ENCODE results near the gene TTC23L.

TTC23L gene

DNA sequence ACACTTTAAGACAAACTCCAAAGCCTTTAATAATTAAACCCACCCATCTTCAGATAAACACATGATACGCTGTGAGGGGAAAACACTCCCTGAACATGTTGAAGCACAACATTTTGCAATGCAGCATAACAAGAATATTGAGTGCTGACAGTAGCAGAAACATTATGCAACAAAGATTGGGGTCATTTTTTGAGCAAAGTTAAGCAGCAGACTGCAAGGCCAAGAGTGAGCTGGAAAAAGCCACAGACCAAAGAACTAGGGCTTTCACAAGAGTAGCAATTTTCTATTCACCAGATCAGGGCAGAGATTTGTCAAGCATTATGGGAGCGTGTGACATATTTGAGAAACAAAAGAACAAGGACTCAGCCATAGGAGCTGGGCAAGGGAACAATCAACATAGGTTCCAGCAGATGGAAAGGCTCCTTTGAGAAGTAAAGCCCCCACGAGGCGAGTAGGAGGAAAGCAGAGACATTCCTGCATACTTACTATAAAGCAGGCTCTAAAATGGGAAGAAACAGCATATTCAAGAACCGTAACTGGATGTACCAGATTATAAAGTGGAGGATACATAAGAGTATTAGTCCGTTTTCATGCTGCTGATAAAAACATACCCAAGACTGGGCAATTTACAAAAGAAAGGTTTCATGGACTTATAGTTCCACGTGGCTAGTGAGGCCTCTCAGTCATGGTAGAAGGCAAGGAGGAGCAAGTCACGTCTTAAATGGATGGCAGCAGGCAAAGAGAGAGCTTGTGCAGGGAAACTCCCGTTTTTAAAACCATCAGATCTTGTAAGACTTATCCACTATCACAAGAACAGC is 4.8 kb upstream of the TTC23L start:
- DNase-seq: no peak

DNA sequence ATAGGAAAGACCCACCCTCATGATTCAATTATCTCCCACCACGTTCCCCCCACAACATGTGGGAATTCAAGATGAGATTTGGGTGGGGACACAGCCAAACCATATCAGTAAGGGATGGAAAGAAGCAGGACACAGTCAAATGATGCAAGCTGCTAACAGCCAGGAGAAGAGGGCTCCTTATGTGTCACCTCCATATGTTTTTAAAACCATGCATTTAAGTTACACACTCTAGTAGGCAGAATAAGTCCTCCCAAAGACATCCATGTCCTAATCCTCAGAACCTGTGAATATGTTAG is 4.2 kb upstream of the TTC23L start:
- no peak for DNase-seq

DNA sequence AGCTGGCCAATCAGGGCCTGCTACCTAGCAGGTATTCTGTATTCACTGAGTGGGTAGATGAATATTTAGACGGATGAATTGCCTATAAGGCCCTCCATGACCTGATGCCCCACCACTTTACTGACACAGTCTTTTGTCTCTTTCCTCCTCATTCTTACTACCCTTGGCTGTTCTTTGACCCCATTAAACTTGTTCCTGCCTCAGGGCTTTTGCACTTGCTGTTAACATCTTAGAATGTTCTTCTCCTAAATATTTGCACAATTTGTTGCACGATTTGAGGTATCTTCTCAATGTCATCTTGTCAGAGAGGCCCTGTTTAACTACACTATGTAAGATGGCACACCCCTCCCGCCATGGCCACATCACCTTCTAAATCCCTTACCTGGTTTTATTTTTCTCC is 3.3 kb upstream of the TTC23L start:
- DNase-seq: no peak

DNA sequence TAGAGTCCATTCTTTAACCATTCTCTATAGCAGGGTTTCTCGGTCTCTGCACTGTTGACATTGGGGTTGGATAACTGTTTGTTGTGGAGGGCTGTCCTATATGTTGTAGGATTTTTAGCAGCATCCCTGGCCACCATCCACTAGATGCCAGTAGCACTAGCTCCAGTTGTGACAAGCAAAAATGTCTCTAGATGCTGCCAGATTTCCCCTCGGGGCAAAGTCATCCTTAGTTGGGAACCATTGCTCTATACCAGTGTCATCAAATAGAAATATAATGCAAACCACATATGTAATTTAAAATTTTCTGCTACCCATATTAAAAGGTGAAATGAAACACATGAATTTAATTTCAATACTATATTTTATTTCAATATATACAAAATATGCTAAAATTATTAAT is 2.9 kb downstream of the TTC23L start:
- no peak for DNase-seq

DNA sequence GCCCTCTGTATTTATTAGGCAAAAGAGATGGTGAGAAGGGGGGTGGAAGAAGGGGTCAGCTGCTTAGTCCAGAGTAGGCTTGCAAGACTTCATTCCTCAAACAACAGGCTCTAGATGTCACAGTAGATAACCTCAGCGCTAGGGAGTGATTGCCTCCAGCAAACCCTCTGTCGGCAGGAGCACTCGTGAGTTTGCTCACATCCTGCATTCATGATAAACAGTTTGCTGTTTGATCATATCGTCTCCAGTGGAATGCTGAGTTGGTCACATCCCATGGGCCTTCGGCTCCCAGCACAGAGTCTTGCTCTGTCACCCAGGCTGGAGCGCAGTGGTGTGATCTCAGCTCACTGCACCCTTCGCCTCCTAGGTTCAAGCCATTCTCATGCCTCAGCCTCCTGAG is 3.6 kb downstream of the TTC23L start:
- no peak for DNase-seq

DNA sequence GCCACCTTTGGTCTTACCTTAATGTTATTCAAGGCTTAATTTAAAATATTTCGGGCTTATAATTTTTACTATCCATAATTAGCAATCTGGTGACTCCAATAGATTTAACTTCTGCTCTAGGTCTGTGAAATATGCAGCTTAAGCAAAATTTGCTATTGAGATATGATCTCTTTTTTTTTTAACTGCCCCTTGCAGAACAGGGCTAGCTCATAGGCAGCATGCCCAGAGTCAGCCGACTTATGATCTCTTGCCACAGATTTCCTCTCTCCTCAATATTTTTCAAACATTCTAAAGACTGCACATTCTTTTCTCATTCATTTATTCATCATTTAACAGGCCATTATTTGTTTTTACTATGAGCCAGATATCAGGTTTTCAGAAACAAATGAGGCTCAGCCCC is 4.5 kb downstream of the TTC23L start:
- no peak for DNase-seq

DNA sequence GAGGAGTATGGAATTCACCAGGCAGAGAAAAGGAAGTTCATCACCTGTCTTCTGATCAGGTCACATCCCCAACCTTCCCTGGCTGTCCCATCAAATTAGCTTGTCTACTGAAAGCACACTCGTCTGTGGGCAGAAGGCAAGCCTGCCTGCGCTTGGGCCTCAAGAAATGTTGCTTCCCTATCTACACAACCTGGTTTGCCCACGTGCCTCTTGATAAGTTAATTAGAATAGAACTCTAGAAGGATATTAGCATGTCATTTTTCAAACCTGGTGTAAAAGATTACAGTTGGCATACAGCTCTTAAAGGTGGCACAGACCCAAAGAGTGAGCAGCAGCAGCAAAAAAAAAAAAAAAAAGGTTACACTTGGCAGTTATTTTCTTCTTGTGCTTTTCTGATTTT is 5.1 kb downstream of the TTC23L start:
- DNase-seq: no peak

DNA sequence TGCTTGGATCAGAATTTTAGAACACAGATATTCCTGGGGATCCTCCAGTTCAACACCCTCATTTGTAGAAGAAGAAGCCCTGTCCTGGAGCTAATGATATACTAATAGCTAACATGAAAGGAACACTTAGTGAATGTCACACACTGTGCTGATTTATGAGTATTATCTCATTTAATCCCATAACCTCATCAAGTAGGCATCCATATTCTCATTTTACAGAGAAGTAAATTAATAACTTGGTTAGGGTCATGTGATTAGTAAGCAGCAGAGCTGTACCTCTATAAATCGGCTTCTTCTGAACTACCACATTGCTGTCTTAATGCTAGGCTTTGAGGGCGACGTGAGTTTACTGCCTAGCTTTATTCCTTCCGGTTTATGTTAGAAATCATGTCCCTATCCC is 6.0 kb downstream of the TTC23L start:
- DNase-seq: no peak

DNA sequence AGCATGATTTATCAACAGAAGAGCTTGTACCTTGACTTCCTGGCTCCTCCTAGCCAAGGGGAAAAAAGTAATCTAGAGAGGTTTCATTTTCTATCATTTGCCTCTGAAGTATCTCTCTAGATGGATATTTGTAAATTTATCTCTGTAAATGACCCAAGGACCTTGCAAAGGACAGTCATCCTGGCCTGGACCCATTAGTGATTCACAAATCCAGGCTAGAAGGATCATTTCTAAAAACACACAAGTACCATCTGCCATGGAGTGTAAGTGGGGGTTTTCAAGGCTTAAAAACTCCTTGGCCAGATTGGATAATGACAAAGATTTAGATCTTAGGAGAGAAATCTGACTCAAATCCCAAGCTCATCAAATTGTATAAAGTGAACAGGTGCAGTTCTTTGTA is 8.1 kb downstream of the TTC23L start:
- no peak for DNase-seq

DNA sequence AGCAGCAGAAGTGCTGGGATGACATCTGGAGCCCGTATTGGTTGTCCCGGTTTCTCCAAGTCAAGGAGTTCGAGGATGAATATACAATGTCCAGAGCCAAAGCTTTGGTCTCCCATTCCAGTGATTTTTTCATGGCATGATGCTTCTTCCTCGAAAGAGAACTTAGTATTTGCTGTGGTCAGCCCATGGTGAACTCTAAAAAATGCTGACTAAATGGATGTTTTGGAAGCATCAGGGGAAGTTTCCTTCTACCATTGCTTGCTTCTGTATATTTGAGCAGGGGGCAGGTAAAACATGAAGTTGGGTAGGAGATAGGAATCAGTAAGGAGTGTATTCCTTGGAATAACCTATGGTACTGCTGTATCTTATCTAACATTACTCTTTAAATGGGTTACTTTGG is 8.6 kb downstream of the TTC23L start:
- no peak for DNase-seq

DNA sequence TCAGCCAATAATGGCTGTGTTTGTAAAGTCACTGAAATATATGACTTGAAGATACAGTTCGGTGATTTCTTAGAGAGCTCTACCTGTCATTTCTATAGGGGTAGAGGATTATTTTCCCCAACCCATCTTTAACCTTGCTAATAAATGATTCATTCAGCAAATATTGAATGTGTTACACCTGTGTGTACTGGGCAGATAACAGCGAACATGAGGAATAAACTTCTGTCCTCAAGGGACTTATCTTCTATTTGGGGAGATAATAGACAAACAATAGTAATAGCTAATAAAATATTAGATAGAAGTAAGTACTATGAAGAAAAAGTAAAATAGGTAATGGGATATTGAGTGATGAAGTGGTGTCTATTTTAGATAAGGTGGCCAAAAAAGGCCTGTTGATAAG is 9.3 kb downstream of the TTC23L start:
- DNase-seq: no peak

DNA sequence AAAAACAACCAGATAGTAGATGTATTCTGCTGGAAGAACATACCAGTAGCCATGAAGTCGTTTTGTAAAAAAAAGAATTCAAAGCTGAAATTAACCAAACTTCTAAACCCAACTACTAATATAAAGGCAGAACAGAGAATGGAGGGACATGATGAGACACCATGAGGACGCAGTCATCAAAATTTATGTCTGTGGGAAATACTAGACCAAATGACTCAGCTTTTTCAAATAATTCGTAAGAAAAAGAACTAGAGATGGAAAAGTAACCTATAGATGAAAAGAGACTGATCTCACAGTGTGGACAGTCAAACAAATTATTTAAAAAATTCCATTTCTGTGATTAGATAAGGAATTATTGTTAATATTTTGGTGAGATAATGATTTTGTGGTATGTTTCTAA is 10.3 kb downstream of the TTC23L start:
- no peak for DNase-seq

DNA sequence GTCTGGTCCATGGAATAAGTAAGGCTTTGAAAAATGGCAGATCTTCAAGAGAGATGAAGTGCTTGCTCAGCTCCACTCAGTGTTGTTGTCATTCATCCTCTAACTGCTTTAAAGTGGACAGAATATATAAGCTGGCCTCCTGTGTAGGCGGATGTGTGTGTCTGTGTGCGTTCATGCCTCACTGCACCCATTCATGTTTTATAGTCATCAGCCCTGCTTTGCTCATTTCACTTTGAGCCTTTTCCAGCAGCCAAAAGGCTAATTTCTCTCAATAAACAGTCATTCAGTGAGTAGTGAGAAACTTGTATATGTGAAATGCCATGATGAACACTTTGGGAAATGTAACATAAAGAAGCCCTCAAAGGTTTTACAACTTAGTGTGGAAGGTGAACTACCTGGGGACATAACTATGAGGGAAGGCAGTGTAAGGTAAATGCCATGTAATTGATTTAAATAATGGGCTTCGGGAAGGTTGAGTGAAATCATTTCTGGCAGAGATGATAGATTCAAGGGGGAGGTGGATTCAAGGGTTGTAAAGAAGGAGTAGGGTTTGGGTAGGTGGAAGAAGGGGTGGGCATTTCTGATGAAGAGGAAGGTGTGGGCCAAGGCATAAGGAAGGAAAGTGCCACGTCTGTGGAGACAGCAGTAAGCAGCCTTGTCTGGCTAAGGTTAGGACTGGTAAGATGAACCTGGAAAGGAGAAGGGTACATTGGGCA is 15.7 kb downstream of the TTC23L start:
- DNase-seq: no peak

DNA sequence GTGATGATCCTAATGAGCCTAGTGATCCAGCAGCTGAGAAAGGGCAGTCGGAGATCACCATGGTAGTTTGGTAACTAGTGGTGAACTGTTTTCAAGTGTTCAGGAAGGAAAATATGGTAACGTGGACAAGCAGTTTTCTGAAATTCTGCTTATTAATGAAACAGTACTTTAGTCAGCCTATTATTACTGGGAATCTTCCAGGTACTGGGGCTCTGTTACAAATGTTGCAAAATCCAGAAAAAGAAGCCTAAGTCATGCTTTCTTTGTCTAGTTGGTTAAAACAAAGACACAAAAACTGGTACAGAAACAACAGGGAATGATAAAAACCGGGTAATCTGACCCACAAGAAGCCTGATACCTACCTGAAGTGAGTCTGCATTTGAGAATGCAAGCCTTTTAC is 18.2 kb downstream of the TTC23L start:
- DNase-seq: no peak

DNA sequence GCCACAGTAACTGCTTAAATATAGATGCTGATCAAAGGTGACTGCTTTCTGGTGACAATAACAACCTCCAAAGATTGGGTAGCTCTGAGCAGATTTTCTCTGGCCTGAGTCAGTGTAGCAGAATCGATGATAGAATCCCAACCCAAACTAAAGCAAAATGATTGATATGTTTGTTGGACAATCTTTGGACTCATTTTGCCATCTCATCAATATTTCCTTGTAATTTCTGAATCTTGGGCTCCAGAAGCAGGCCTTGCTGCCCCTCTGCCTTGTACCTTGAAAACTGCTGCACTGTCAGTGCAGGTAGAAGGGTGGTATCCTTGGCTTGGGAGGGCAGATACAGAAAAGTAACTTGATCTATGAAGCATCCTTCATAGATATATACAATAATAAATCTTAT is 18.9 kb downstream of the TTC23L start:
- no peak for DNase-seq

DNA sequence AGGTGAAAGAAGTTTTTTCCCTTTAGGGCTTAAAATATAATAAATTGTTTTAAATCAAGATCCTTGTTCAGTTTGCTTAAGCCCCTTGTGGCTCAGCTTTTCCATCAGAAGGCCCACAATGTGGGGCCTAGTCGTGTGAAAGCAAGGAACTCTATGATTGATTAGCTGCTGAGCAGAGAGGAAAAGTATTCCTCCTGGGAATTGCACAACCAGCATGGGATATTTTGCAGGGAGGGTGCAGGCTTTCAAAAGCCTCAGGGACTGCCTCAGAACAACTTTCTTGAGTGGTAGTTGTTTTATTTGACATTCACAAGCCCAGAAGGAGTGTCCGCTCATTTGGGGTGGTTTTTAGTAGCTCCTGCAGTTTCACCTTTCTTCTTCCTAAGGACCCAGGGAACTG is 19.8 kb downstream of the TTC23L start:
- no peak for DNase-seq

DNA sequence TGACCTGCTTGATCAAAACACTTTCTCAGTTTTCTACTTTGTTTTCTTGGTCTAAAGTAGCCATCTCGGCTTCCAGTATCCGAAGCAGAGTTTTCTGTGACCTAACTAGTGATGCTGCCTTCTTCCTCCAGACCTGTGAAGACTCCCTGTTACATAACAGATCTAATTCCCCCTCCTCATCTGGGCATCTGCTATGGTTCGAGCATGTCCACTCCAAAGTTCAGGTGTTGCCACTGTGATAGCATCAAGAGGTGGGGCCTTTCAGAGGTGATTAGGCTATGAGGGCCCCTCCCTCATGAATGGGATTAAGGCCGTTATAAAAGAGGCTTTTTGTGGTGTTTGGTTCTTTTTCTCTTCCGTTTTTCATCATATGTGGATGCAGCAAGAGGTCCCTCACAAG is 20.3 kb downstream of the TTC23L start:
- no peak for DNase-seq

DNA sequence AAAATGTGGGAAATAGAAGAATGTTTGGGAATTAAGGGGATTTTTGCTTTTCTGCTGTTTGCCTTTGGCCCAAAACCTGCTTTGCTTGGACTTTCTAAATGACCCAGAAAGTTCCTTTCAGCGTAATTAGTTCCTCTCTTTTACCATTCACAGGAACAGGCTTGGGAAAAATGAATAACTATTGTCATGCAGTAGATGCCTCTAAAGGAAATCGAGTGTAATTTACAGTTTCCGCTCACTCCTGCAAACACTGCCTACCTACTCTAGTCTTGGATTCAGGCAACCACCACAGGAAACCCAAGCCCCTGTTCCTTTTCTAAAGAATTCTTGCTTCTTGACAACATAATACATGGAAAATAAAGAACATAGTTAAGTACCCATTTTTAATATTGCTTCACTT is 25.0 kb downstream of the TTC23L start:
- no peak for DNase-seq

DNA sequence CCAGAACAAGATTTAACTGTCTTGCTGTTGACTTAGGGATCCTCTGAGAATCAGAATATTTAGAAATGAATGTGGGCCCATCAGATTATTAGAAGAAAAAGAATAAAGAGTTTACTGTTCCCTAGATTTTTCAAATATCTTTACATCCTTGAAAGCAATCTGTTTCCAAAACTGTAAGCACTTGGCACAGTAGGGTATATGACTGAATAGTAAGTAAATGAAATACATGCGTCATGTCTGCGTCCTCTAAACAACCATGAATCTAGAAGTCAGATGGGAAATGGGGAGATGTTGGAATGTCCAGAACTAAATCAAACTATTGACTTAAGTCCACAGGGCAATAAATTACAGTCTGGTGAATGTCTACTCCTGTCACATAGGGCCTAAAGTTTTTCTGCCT is 26.1 kb downstream of the TTC23L start:
- DNase-seq: no peak

DNA sequence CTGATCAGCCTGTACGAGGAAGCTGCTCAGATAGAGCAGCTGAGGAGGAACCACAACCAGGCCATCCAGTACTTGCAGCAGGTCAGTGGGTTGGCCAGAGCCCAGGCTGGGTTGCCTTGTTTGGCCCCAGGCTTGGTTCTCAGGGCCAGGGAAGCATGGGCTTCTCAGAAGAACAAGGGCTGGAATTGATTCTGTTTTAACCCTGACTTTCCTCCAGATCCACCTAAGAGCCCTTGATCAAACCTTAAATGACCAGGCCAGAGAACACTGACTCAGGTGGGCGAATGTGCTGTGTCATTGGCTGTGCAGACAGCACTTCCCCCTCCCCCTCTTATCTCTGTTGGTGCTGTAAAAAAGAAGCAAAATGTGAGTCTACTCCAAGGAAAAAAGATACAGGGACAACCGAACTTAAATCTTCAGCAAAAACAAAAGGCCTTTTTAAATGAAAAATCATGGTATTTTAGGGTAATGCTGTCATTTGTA is 28.1 kb downstream of the TTC23L start:
- no peak for DNase-seq

DNA sequence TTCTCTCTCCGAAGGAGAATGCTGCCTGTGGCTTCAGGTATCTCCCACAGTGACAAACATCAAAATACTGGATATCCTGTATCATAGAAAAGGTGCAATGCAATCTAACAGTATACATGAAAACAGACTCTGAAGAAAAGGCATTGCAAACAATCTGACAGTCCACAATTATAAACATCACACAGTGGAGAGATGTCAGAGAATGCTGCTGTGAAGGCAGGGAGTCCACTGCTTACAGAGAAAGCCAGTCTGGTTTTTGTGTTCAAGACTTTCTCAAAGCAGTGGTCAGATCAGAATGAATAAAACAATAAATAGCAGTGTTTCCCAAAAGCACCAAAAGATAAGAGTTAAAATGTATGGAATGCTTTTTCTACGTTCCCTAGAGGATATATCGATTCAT is 28.7 kb downstream of the TTC23L start:
- DNase-seq: no peak

DNA sequence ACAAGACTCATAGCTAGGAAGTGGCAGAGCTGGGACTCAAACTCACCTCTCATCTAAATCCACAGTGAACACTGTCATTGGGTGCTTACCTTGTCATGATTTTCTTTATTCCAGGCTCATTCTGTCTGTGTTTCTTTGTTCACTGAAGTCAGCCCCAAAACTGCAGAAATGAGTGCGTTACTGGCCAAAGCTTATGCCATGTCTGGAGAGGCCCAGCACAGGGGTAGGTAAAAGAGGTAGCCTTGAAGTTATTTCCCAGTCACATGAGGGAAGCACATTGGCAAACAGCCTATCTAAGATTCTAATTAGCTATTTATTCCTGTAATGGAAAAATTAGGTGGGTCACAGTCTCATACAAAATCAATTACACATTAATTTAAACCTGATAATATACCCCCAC is 29.8 kb downstream of the TTC23L start:
- DNase-seq: no peak

DNA sequence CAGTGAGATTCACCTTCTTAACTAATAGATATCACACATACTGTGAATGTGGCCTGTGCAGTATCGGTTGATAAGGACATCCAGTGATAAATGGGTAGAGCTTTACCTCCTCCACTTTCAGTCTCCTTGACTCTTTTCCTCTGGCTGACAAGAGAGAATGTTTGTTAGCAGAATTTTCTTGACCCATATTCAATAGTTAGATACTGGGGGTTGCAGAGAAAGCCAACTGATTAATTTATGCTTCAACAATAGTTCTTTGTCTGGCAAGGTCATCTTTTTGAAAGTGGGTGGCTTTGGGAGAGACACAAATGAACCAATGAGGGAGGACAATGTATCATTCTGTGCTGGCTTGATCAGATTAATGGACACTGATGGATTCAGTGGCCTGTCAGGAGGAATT is 30.3 kb downstream of the TTC23L start:
- no peak for DNase-seq

DNA sequence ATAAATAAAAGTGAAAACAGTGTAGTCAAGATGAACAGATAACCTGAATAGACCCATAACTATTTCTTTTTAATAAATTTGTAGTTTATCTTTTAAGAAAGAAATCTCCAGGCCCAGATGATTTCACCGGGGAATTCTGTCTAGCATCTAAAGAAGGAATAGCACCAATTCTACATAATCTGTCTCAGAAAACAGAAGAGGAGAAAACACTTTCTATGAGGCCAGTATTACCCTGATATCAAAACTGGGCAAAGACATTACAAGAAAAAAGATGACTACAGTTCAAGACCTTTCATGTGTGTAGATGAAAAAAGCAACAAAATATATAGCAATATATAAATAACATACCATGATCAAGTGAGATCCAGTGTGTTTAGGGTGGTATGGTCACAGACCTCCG is 31.4 kb downstream of the TTC23L start:
- no peak for DNase-seq

DNA sequence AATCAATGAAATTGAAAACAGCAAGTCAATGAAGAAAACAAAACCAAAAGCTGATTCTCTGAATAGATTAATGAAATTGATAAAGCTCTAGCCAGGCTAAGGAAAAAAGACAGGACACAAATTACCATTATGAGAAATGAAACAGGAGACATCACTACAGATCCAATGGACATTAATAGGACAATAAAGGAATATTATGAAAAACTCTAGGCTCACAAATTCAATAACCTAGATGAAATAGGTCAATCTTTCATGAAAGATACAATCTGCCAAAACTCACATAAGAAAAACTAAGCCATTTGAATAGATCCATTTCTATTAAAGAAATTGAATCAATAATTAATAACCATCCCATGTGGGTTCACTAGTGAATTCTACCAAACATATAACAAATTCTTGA is 37.3 kb downstream of the TTC23L start:
- DNase-seq: no peak
